ENCODE measurements around the gene VPS4A. TPM values are rescaled to one million over a fixed set of nuclear protein-coding genes. Genes with fewer than 3 reads are reported as not detected.

Gene VPS4A
- total RNA-seq = 10 to 100 TPM; 13.3 to 15.2 TPM
- polyA plus RNA-seq = 10 to 100 TPM; 13.7 to 15.7 TPM

DNA sequence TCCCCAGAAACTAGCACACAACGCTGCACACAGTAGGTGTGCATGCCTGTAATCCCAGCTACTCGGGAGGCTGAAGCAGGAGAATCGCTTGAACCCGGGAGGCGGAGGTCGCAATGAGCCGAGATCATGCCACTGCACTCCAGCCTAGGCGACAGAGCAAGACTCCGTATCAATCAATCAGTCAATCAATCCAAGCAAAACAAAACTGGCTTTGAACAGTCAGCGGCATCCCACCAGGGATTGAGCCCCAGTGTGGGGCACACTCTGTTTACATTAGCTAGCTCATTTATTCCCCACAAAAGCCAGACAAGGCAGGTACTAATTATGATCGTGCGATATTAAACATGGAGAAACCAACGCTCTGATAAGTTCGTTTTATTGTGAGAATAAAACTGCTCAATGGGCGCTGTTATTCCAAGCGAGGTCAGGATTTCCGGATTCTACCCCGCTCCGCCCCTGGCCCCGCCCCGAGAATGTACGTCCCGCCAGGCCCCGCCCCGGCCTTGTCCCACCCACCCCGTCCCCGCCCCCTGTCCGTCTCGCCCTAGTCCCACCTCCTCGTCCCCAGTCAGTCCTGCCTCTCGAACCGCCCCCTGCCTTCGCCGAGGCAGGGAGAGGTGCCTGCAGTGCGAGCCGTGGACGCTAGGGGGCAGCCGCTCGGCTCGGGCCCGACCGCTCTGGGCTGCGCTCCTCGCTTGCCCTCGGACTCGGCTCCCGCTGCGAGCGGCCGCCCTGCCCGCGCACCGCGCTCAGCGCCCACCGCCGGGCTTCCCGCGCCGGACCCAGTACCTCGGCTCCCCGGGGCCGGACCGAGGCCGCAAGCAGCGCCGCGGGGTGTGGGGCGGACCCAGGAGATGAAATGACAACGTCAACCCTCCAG, at the start of gene VPS4A:
VPS4A (plus strand) TSS at position 698 of the 880 bp plus-strand sequence; CDS start at position 860, 162 bp downstream.
- peak; percentile 99 for DNase-seq (ENCODE audit: low spot score)
- peak within 1 kb of the TSS; percentile 79 to 94 (median 85) for H3K4me3 ChIP-seq (ENCODE audit: low read depth in 1 of 3, low read length in 3 of 3)
- H3K27me3 ChIP-seq (ENCODE audit: control insufficient read depth in 4 of 4, insufficient read depth in 4 of 4, low read length in 3 of 4) = no peaks in the 10 kb centered on the region
- H3K4me1 ChIP-seq (ENCODE audit: control insufficient read depth in 4 of 4, insufficient read depth in 4 of 4, low read length in 3 of 4) = peaks cover 13 to 38% (median 29%) of the 10 kb centered on the region in 4 donors
- 8% methylated on average over 70 of the region's 70 CpGs for WGBS
- peak within 1 kb of the TSS; percentile 86 to 88 for H3K27ac ChIP-seq (ENCODE audit: low read depth in 1 of 2, low read length in 2 of 2)
- TF ChIP-seq FOXA1 (IDR thresholded peaks at IDR 0.05) = no peak
- no peak for TF ChIP-seq JUND (IDR thresholded peaks at IDR 0.05)
- no peak for TF ChIP-seq SP1 (IDR thresholded peaks at IDR 0.05)
- TF ChIP-seq, protein P1, sequence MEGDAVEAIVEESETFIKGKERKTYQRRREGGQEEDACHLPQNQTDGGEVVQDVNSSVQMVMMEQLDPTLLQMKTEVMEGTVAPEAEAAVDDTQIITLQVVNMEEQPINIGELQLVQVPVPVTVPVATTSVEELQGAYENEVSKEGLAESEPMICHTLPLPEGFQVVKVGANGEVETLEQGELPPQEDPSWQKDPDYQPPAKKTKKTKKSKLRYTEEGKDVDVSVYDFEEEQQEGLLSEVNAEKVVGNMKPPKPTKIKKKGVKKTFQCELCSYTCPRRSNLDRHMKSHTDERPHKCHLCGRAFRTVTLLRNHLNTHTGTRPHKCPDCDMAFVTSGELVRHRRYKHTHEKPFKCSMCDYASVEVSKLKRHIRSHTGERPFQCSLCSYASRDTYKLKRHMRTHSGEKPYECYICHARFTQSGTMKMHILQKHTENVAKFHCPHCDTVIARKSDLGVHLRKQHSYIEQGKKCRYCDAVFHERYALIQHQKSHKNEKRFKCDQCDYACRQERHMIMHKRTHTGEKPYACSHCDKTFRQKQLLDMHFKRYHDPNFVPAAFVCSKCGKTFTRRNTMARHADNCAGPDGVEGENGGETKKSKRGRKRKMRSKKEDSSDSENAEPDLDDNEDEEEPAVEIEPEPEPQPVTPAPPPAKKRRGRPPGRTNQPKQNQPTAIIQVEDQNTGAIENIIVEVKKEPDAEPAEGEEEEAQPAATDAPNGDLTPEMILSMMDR (IDR thresholded peaks at IDR 0.05; ENCODE audit: low read depth, low read length, missing input control) = peak; percentile 98
- peak; percentile 60 for TF ChIP-seq YY1 (IDR thresholded peaks at IDR 0.05)
- TF ChIP-seq, protein P2, sequence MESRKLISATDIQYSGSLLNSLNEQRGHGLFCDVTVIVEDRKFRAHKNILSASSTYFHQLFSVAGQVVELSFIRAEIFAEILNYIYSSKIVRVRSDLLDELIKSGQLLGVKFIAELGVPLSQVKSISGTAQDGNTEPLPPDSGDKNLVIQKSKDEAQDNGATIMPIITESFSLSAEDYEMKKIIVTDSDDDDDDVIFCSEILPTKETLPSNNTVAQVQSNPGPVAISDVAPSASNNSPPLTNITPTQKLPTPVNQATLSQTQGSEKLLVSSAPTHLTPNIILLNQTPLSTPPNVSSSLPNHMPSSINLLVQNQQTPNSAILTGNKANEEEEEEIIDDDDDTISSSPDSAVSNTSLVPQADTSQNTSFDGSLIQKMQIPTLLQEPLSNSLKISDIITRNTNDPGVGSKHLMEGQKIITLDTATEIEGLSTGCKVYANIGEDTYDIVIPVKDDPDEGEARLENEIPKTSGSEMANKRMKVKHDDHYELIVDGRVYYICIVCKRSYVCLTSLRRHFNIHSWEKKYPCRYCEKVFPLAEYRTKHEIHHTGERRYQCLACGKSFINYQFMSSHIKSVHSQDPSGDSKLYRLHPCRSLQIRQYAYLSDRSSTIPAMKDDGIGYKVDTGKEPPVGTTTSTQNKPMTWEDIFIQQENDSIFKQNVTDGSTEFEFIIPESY (IDR thresholded peaks at IDR 0.05) = no peak
- TF ChIP-seq HNF4A (conservative IDR thresholded peaks at IDR 0.05) = no peak
- peak in 1 of 2 donors; percentile 57 for TF ChIP-seq GABPA (IDR thresholded peaks at IDR 0.05 in 1 of 2, conservative IDR thresholded peaks at IDR 0.05 in 1 of 2)
- no peak for TF ChIP-seq NR2F2 (IDR thresholded peaks at IDR 0.05)
- no peak for TF ChIP-seq FOXA2 (IDR thresholded peaks at IDR 0.05)
- TF ChIP-seq, protein P3, sequence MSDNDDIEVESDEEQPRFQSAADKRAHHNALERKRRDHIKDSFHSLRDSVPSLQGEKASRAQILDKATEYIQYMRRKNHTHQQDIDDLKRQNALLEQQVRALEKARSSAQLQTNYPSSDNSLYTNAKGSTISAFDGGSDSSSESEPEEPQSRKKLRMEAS (IDR thresholded peaks at IDR 0.05) = no peak
- TF ChIP-seq, protein P4, sequence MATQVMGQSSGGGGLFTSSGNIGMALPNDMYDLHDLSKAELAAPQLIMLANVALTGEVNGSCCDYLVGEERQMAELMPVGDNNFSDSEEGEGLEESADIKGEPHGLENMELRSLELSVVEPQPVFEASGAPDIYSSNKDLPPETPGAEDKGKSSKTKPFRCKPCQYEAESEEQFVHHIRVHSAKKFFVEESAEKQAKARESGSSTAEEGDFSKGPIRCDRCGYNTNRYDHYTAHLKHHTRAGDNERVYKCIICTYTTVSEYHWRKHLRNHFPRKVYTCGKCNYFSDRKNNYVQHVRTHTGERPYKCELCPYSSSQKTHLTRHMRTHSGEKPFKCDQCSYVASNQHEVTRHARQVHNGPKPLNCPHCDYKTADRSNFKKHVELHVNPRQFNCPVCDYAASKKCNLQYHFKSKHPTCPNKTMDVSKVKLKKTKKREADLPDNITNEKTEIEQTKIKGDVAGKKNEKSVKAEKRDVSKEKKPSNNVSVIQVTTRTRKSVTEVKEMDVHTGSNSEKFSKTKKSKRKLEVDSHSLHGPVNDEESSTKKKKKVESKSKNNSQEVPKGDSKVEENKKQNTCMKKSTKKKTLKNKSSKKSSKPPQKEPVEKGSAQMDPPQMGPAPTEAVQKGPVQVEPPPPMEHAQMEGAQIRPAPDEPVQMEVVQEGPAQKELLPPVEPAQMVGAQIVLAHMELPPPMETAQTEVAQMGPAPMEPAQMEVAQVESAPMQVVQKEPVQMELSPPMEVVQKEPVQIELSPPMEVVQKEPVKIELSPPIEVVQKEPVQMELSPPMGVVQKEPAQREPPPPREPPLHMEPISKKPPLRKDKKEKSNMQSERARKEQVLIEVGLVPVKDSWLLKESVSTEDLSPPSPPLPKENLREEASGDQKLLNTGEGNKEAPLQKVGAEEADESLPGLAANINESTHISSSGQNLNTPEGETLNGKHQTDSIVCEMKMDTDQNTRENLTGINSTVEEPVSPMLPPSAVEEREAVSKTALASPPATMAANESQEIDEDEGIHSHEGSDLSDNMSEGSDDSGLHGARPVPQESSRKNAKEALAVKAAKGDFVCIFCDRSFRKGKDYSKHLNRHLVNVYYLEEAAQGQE (IDR thresholded peaks at IDR 0.05) = no peak
- TF ChIP-seq, protein P5, sequence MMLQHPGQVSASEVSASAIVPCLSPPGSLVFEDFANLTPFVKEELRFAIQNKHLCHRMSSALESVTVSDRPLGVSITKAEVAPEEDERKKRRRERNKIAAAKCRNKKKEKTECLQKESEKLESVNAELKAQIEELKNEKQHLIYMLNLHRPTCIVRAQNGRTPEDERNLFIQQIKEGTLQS (IDR thresholded peaks at IDR 0.05) = no peak
- TF ChIP-seq RXRA (IDR thresholded peaks at IDR 0.05) = peak in 1 of 2 donors; percentile 15
- TF ChIP-seq HNF4G (IDR thresholded peaks at IDR 0.05) = no peak
- no peak for TF ChIP-seq TAF1 (conservative IDR thresholded peaks at IDR 0.05)
- TF ChIP-seq EGR1 (IDR thresholded peaks at IDR 0.05; ENCODE audit: low read depth in 2 of 2) = no peak
- peak; percentile 64 to 71 for TF ChIP-seq RAD21 (IDR thresholded peaks at IDR 0.05)
- peak within 1 kb of the TSS; percentile 80 to 86 for H3K9ac ChIP-seq (ENCODE audit: low read depth in 1 of 2, low read length in 2 of 2)
- H3K36me3 ChIP-seq (ENCODE audit: control insufficient read depth in 4 of 4, insufficient read depth in 3 of 4, low read depth in 1 of 4, low read length in 3 of 4) = peaks cover 0 to 3% (median 0%) of the 10 kb centered on the region in 4 donors
- no peaks in the 10 kb centered on the region for H3K9me3 ChIP-seq (ENCODE audit: control insufficient read depth in 4 of 4, low read length in 3 of 4)

Measured in liver (tissue), 9 donors.